GM12801 (cell line): ENCODE measurements around the gene IMP3.

Source experiments
- CTCF ChIP-seq: IDR thresholded peaks from one replicate; pipeline ENCODE4 v1.5.1; 2011; ENCODE audit warnings: control low read depth; ENCODE audit not compliant: insufficient read length; ENCODE audit errors: extremely low read depth

The IMP3 gene

DNA sequence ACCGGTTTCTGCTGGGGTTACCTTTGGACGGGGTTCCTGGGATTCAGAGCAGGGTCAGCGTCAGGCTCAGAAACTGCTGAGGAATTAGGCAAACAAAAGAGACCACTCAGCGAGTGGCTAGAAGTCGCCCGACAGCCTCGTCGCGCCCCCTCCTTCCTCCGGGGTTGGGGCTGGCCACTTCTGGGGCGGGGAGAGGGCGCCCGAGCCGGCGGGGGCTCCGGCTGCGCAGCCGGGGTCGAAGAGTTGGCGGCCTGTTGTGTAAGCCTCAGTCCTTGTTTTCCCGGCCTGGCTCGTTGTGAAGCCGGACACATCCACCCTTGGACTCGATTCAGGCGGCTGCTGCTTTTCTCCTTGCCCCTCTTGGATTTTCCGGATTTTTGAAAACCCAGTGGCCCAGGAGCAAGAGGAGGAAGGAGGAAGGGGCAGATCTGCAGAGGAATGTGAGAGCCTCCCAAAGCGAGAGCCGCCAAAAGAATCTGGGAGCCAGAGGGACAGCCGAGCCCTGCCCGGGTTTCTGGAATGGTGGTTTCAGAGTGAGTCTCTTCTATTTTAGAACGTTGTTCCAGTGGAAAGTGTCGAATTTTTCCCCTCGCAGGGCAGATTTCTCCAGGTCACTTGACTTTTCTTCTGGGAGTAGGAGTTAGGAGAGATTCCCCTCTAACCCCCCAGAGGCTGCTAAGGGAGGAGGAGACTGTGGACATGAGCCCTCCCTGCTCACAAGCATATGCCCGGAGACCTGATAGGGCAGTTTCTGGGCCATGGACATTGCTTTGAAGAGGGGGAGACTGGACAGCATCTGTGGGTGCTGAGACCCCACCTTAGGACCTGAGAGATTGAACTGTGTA is 8.4 kb upstream of the IMP3 start:
- TF ChIP-seq CTCF, result no peak

DNA sequence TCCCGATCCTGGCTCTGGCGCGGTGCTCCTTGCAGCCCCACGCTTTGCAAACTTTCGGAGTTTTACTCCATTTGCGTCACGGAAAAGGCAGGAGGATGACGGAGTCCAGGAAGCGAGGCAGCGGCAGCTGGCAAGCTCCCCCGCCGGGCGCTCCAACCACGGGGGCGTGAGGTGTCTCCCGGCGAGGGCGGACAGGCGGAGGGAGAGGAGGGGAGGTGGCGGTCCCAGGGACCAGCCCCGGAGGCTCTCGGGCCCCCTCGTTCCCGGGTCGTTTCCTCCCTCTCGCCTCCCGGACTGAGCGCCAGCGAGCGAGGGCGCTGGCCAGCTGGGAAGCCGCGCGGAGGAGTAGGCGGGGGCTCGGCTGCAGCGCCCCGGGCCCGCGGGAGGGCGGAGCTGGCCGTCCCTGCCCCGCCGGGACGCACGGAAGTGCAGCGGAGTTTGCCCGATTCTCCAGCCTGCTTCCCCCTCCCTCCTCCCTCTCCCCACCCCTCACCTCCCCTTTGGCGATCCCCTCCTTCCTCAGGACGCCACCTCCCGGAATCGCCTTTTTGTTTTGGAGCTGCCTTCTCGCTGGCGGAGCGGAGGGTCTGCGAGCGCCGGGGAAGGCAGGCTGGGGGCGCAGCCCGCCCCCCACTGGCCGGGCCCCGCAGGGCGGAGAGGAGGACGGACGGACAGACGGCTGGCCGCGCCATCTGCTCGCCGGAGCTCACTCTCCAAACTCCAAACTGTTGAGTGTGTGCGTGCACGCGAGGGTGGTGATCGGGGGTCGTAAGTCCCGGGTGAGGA is 7.5 kb upstream of the IMP3 start, which contains the start of gene SNX33:
SNX33 (plus strand) TSS at position 543 of the 786 bp plus-strand sequence. CDS start 1,191 bp downstream, outside the sequence.
- TF ChIP-seq CTCF, result no peak

- no peak for TF ChIP-seq CTCF
Observed at GRCh38 chr15:75646944-75647364, 6.9 kb upstream of the IMP3 start.

DNA sequence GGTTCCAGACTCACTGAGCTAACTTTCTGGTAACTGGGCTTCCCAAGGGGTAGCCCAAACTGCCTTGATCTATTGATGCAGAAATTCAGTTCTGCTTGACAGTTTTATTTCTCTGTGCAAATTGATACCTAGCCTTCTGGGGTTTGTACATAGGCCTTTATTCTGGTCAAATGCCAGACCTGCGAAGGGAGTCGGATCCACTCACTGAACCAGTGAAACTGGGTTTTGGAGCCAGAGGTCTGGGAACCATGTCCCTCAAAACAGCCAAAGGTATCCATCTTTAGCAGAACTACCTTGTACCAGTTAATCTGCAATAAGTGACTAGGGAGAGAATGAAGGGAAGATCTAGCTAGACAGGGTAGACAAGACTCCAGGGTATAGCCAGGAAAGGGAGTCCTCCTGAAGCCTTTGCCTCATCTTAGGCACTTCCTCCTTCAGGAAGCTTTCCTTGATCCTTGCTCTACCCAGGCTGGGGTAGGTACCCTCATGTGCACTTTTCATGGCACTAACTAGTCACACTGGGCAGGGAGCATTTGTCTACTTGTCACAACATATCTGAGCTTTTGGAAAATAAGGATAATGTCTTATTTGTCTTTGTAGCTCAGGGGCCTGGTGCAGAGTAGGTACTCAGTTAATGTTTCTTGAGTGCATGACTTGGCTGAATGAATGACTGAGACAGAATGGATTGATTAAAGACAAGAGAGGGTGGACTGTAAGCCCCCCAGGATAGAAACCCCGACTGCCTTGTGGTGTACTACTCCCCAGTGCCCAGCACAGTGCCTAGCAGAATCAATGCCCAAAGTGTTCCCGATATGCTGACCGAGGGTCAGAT is 6.3 kb upstream of the IMP3 start:
- TF ChIP-seq CTCF, result no peak

- no peak for TF ChIP-seq CTCF
Observed at GRCh38 chr15:75644376-75644775, 4.4 kb upstream of the IMP3 start.

- no peak for TF ChIP-seq CTCF
Observed at GRCh38 chr15:75641603-75642002, 1.6 kb upstream of the IMP3 start.

DNA sequence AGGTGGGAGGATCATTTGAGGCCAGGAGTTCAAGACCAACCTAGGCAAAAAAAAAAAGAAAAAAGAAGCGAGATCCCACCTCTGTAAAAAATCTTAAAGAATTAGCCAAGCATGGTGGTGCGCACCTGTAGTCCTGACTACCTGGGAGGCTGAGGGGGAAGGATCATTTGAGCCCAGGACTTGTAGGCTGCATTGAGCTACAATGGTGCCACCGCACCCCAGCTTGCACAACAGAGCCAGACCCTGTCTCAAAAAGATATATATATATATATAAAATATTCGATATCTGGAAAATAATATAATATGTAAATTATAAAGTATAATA is 1.1 kb upstream of the IMP3 start:
- TF ChIP-seq CTCF, result no peak
